HG02642 (cell line): ENCODE data around the gene OPCML.

Source experiments
- ATAC-seq: cut with Tn5 transposase; IDR thresholded peaks from one replicate; pipeline ENCODE4 v1.9.1; 2021; ENCODE audit warnings: mild to moderate bottlenecking; ENCODE audit not compliant: unreplicated experiment, poor library complexity

Gene OPCML

DNA sequence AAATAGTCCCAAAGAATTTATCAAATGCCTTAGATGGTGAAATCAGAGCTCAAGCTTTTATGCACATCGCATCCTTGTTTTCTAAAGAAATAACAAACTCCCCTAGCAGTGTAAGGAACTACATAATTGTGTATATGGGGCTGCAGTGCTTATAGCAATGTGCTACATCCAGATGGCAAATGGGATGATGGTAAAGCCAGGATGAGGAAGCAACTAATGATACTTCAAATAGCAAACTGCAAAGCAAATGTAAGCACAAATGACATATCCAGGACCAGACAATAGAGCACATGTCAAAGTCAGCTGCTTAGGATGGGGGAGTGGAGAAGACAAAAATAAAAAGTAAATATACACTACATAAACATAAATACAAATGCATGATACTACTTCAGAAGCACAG lies 425.9 kb downstream of the OPCML start:
- no peak for ATAC-seq

GRCh38 chr11:133104009-133104744 lies 428.1 kb downstream of the OPCML start:
- ATAC-seq = no peak

GRCh38 chr11:133096981-133097380 lies 435.3 kb downstream of the OPCML start:
- no peak for ATAC-seq

DNA sequence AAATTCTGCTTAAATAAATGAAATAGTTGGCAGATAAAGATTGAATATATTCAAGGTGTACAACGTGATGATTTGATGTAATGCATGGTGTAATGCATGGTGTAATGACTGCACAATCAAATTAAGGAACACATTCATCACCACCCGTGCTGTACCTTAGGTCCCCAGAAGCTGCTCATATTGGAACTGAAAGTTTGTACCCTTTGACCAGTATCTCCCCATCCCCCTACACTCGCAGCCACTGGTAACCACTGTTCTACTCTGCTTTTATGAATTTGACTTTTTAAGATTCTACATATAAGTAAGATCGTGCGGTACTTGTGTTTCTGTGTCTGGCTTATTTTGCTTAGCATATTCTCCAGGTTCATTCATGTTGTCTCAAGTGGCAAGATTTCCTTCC lies 445.8 kb downstream of the OPCML start:
- ATAC-seq = no peak

GRCh38 chr11:133082841-133083488 lies 449.3 kb downstream of the OPCML start:
- peak; percentile 92 for ATAC-seq

GRCh38 chr11:133082453-133082781 lies 449.9 kb downstream of the OPCML start:
- ATAC-seq = no peak

DNA sequence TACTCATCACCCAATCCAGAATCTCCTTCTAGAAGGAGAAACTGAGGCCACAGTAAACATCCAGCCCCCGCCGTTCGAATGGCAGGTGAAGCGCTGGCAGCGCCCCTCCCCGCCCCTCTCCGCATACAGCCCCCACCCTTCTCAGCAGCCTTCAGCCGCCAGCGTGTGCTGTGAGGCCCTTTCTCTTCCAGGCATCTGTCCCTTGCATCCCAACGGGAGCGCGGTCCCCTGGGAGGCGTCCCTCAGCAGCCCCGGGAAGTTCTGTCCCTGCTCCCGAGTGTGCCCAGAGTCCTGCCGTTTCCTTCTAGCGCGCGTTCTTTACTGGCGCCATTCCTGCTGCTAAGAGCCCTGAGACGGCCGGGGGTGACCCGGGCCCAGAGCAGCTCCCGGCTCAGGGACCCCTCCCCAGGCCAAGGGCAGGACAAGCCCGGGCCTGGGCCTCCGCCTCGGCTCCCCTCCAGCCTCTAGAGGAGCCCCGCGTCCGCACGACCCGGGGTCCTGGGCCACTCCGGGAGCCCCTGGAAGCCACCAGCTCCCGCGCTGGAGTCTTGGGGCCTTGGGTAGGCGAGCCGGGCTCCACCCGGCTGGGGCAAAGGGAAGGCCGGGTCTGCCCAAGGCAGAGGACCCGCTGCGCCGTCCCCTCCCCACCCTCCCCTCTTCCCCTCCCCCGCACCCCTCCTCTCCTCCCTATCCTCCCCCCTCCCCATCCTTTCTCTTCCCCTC lies 450.4 kb downstream of the OPCML start:
- no peak for ATAC-seq

DNA sequence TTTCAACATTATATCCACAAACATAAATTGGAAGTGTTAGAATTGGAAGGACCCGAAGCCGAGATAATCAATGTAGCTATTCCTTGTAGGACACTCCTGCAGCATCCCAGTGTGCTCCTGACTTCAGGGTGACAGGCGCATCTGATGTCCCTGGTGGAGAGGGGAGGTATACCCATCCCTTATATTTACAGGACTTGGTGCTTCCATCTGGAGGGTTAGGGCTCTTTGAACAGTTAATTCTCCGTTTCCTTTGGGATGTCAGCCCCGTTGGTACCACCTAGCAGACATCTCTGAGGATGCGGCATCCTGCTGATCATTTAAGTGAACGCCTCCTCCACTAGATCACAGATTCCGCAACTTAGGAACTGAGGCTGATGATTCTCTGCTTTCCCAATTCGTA lies 451.3 kb downstream of the OPCML start:
- no peak for ATAC-seq

GRCh38 chr11:133078591-133079404 lies 453.5 kb downstream of the OPCML start:
- ATAC-seq = no peak

- no peak for ATAC-seq
Observed at GRCh38 chr11:133078012-133078411, 454.3 kb downstream of the OPCML start.

- no peak for ATAC-seq
Observed at GRCh38 chr11:133075351-133075750, 456.9 kb downstream of the OPCML start.

DNA sequence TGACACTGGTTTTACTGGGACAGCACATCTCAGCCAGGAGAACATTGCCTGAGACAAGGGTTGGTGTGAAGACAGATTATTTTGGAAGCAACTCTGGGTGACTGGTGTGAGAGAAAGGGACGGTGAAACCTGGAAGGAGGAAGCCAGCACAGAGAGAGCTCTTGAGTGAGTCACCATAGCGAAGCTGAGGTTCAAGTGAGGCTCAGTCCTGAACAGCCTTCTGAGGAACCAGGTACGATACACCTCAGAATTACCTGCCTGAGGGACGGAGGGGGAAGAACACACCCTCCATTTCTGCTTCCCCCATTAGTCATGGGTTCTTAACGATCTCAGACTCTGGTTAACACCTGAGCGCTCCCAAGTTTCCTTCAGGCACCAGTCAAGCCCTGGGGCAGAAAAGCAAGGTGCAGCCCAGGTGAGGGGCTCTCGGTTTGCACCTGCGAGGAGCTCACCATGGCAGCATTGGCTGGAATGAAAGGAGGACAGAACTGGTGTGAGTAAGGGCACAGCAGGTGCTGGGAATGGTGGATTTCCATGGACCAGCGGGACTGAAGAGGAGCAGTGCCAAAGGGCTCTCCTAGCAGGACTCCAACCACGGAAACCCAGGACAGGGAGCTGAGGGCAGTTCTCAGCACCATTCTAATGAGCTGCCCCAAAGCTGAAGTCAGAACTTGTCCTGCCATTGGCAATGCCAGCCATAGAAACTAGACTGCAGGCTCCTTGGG lies 459.3 kb downstream of the OPCML start:
- no peak for ATAC-seq

DNA sequence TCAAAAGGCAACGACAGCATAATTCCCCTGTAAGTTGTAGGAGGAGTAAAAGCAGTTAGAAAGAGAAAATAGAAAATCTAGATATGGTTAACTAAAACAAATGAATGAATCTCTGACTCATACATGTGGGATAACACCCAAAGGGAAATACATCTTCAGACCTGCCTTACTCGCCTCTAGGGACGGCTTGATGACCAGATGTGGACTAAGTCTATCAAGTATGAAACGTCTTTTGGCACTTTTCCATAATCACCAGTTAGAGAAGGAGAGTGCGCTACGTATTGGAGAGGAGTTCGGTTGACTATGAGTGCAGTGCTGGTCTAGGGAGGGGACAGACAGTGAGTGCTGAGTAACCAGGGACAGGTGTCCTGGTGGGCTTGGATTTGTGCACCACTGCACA lies 459.9 kb downstream of the OPCML start:
- no peak for ATAC-seq

DNA sequence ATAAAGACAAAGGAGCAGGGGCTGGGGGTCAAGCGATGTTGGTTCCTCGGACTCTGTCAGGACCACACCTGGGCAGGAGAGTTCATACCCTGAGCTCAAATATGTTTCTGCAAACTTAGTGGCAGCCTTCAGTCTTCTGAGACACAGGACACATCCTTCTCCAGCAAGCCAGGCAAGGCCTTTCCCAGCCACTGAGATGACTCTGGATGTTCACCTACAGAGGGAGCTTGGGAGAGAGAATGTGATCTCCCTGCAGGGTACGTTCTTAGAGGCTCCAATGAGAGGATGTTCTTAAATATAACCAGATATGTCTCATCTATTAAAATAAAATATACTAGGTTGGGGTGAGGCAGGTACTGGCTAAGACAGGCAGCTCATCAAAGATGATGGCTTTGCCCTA lies 461.5 kb downstream of the OPCML start:
- no peak for ATAC-seq

- no peak for ATAC-seq
Observed at GRCh38 chr11:133070021-133070713, 462.1 kb downstream of the OPCML start.

DNA sequence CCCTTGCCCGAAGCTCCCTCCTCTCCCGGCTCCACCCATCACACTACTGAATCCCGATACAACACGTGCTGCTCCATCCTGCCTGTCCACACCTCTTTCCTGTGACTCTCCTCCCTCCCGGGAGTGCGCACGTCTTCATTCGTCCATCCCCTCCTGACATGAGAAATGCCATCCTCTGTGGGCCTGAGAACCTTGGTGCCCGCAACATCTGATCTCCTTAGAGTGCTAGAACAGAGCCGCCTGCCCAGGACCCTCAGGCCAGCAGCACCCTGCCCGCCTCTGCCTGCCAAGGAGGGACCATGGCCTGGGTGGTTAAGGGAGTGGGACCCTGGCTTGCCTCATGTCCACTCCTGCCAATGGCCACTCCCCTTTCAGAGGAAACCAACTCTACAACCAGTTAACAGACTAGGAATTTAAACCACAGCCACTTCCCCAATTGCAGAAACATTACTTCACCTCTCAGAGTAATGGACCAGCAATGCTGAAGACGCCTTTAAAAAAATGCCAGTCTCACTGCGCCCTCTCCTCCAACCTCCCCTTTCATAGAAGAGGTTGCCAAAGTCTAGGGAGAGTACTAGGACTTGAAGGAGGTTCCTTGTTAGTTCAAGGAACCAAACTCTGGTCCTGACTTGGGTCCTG lies 466.3 kb downstream of the OPCML start:
- ATAC-seq = no peak

DNA sequence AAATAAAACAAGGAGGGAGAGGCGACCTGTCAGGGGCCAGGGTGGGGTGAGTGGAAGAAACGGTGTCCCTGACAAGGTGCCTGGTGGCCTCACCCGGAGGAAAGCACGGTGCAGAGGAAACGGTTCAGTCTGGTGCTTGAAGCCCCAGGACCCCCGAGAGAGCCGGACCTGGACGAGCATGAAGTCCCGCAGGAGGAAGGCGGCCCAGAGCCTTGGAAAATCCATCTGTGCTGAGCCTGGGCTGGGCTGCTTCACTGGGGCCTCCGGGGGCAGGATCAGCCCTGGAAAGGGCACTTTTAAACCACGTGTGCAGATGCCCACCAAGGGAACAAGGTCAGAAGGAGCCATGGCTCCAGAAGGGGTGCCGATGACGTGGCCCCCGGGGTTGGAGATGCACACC lies 467.3 kb downstream of the OPCML start:
- ATAC-seq = no peak

DNA sequence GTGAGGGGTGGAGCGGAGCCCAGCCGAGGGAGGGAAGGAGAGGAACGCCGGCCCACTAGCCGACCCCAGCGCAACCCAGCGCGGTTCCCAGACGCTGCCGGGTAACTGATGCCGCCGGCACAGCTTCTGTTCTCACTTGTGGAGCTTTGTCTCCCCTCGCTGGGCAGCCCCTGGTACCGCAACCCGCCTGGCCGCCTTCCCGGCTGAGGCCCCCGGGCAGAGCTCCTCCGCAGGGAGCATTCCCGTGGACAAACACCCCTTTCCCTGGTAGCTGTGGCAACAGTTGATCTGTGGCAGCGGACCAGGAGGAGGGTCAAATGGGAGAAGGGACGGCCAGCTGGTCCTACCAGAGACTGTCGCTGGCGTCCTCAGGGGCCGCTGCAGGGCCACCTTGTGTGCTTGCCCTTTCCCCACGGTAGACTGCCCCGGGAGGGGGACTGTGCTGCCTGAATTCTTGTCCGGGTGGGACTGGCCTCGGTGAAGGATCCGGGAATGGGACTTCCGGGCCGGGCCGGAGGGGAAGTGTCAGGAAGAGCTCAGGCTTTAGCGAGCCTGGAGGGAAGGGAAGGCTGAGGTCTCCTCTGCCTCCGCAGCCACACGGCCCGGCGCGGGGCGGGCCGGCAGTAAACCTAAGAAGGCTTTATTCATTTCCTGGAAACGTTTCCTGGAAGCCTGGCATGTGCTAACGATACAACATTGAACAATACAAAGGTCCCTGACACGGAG lies 468.0 kb downstream of the OPCML start:
- peak; percentile 45 for ATAC-seq
